Measurements from ENCODE around the gene SMAD1. TPM values are rescaled to one million over a fixed set of nuclear protein-coding genes. Genes with fewer than 3 reads are reported as not detected.
A peak's percentile ranks its signal among the peaks of the same experiment; 100 is the strongest.

Gene SMAD1
- 57.5 TPM for total RNA-seq (ENCODE audit: unreplicated experiment)
- long read RNA-seq, transcript SMAD1-201 (7 exons, 1,966 nt), result major isoform, 10 of 21 reads
- long read RNA-seq, partial matches to known transcripts, result 5 of 21 reads
- long read RNA-seq, other reads (novel, unspliced or antisense), result 4 of 21 reads

GRCh38 chr4:145481164-145481941 is at the start of gene SMAD1:
SMAD1 (plus strand) TSS chr4:145481853; CDS start chr4:145514614, 32,761 bp downstream.
- no peak for TF ChIP-seq CTCF (IDR thresholded peaks at IDR 0.05; ENCODE audit: partially characterized antibody, unreplicated experiment)
- peak; percentile 90 for DNase-seq
- Mint-ChIP-seq H3K9me3 (ENCODE audit: unreplicated experiment) (peaks cover 11% of the 10 kb centered on the region), H3K27ac (ENCODE audit: unreplicated experiment) (peak within 1 kb of the TSS; percentile 88), H3K4me1 (ENCODE audit: low read depth, unreplicated experiment) (peaks cover 12% of the 10 kb centered on the region), H3K36me3 (ENCODE audit: unreplicated experiment) (no peaks in the 10 kb centered on the region), H3K4me3 (ENCODE audit: unreplicated experiment) (peak within 1 kb of the TSS; percentile 88), H3K27me3 (ENCODE audit: unreplicated experiment) (peaks cover 11% of the 10 kb centered on the region)

- Mint-ChIP-seq H3K4me1 (ENCODE audit: low read depth, unreplicated experiment) (no peaks in the 10 kb centered on the region), H3K27me3 (ENCODE audit: unreplicated experiment) (no peaks in the 10 kb centered on the region), H3K9me3 (ENCODE audit: unreplicated experiment) (no peaks in the 10 kb centered on the region), H3K27ac (ENCODE audit: unreplicated experiment) (no peak overlapping the region), H3K4me3 (ENCODE audit: unreplicated experiment) (no peak overlapping the region), H3K36me3 (ENCODE audit: unreplicated experiment) (no peaks in the 10 kb centered on the region)
- DNase-seq, result no peak
- no peak for TF ChIP-seq CTCF (IDR thresholded peaks at IDR 0.05; ENCODE audit: partially characterized antibody, unreplicated experiment)
Measured at GRCh38 chr4:145433684-145434083, 48.0 kb upstream of the SMAD1 start.

- TF ChIP-seq CTCF (IDR thresholded peaks at IDR 0.05; ENCODE audit: partially characterized antibody, unreplicated experiment), result no peak
- Mint-ChIP-seq H3K27ac (ENCODE audit: unreplicated experiment) (no peak overlapping the region), H3K4me1 (ENCODE audit: low read depth, unreplicated experiment) (no peaks in the 10 kb centered on the region), H3K36me3 (ENCODE audit: unreplicated experiment) (no peaks in the 10 kb centered on the region), H3K9me3 (ENCODE audit: unreplicated experiment) (no peaks in the 10 kb centered on the region), H3K4me3 (ENCODE audit: unreplicated experiment) (no peak overlapping the region), H3K27me3 (ENCODE audit: unreplicated experiment) (no peaks in the 10 kb centered on the region)
- no peak for DNase-seq
Measured at GRCh38 chr4:145435646-145436045, 46.0 kb upstream of the SMAD1 start.

GRCh38 chr4:145436114-145436513 is 45.5 kb upstream of the SMAD1 start:
- Mint-ChIP-seq H3K4me3 (ENCODE audit: unreplicated experiment) (no peak overlapping the region), H3K36me3 (ENCODE audit: unreplicated experiment) (no peaks in the 10 kb centered on the region), H3K9me3 (ENCODE audit: unreplicated experiment) (no peaks in the 10 kb centered on the region), H3K27me3 (ENCODE audit: unreplicated experiment) (no peaks in the 10 kb centered on the region), H3K4me1 (ENCODE audit: low read depth, unreplicated experiment) (no peaks in the 10 kb centered on the region), H3K27ac (ENCODE audit: unreplicated experiment) (no peak overlapping the region)
- no peak for DNase-seq
- no peak for TF ChIP-seq CTCF (IDR thresholded peaks at IDR 0.05; ENCODE audit: partially characterized antibody, unreplicated experiment)

GRCh38 chr4:145436796-145437195 is 44.9 kb upstream of the SMAD1 start:
- no peaks in the 10 kb centered on the region for H3K27me3 Mint-ChIP-seq (ENCODE audit: unreplicated experiment)
- TF ChIP-seq CTCF (IDR thresholded peaks at IDR 0.05; ENCODE audit: partially characterized antibody, unreplicated experiment), result no peak
- H3K36me3 Mint-ChIP-seq (ENCODE audit: unreplicated experiment), result no peaks in the 10 kb centered on the region
- H3K4me3 Mint-ChIP-seq (ENCODE audit: unreplicated experiment), result no peak overlapping the region
- no peaks in the 10 kb centered on the region for H3K9me3 Mint-ChIP-seq (ENCODE audit: unreplicated experiment)
- no peaks in the 10 kb centered on the region for H3K4me1 Mint-ChIP-seq (ENCODE audit: low read depth, unreplicated experiment)
- no peak for DNase-seq
- H3K27ac Mint-ChIP-seq (ENCODE audit: unreplicated experiment), result no peak overlapping the region
